PC-9 (cell line): ENCODE measurements around the gene LENG8. TPM values are rescaled to one million over a fixed set of nuclear protein-coding genes. Genes with fewer than 3 reads are reported as not detected.
A peak's percentile ranks its signal among the peaks of the same experiment; 100 is the strongest.

Experiments used
- BruUV-seq: library from RNA; stranded (reverse); fragments of 400-500 nt; replicated peaks from 2 replicates; lab custom pipeline; 2021; lab: Mats Ljungman, UMichigan
- CTCF ChIA-PET: fragments of 300-600 bp; sonication (Branson Sonifier 250); formaldehyde crosslinking; loops from one replicate; lab custom pipeline; 2022; ENCODE audit warnings: antibody characterized with exemption; lab: Charles Lee
- POLR2A ChIA-PET: fragments of 300-600 bp; sonication (Branson Sonifier 250); formaldehyde crosslinking; loops from one replicate; lab custom pipeline; 2022; ENCODE audit warnings: antibody characterized with exemption; ENCODE audit not compliant: unreplicated experiment; lab: Charles Lee
- DNase-seq, 2 experiments: peaks; one replicate each; pipeline versions ENCODE4 v3.0.0 to v3.0.0-alpha.2; 2015 to 2022; ENCODE audit warnings: mixed read lengths in 1 of 2
- H2AFZ ChIP-seq: fragments of 200-600 bp; sonication (generic); 2 replicates; pipeline ENCODE4 v1.8.1; 2017; ENCODE audit warnings: antibody characterized with exemption
- H3F3A ChIP-seq: fragments of 200-600 bp; sonication (generic); 2 replicates; pipeline ENCODE4 v1.8.1; 2017; ENCODE audit warnings: antibody characterized with exemption, mild to moderate bottlenecking, low read depth; ENCODE audit not compliant: insufficient read depth
- H3K27ac ChIP-seq: fragments of 200-600 bp; sonication (generic); 2 replicates; pipeline ENCODE4 v1.6.1; 2016; ENCODE audit warnings: mixed run types
- H3K27me3 ChIP-seq: fragments of 200-600 bp; sonication (generic); 2 replicates; pipeline ENCODE4 v1.6.1; 2016; ENCODE audit warnings: low read depth, mixed run types; ENCODE audit not compliant: insufficient read depth
- H3K36me3 ChIP-seq: fragments of 200-600 bp; sonication (generic); 2 replicates; pipeline ENCODE4 v1.6.1; 2016; ENCODE audit warnings: low read depth, mixed run types
- H3K4me1 ChIP-seq: fragments of 200-600 bp; sonication (generic); replicated peaks from 2 replicates; pipeline ENCODE4 v1.6.1; 2016; ENCODE audit warnings: mixed run types; ENCODE audit not compliant: insufficient read depth
- H3K4me2 ChIP-seq: fragments of 200-600 bp; sonication (generic); 2 replicates; pipeline ENCODE4 v1.6.1; 2017; ENCODE audit warnings: mixed run types
- H3K4me3 ChIP-seq: fragments of 200-600 bp; sonication (generic); 2 replicates; pipeline ENCODE4 v1.6.1; 2016; ENCODE audit warnings: mixed run types
- H3K79me2 ChIP-seq: fragments of 200-600 bp; sonication (generic); 2 replicates; pipeline ENCODE4 v1.6.1; 2017; ENCODE audit warnings: low read depth, mixed run types
- H3K9me2 ChIP-seq: fragments of 200-600 bp; sonication (generic); 2 replicates; pipeline ENCODE4 v1.8.1; 2017; ENCODE audit warnings: mild to moderate bottlenecking; ENCODE audit not compliant: insufficient read depth
- H3K9me3 ChIP-seq: fragments of 200-600 bp; sonication (generic); 2 replicates; pipeline ENCODE4 v1.8.1; 2016; ENCODE audit warnings: low read depth; ENCODE audit not compliant: insufficient read depth
- H4K20me1 ChIP-seq: fragments of 200-600 bp; sonication (generic); 2 replicates; pipeline ENCODE4 v1.8.1; 2017; ENCODE audit not compliant: insufficient read depth
- EZH2 ChIP-seq: fragments of 200-600 bp; sonication (generic); IDR thresholded peaks from 2 replicates; pipeline ENCODE4 v1.8.0; 2017; ENCODE audit warnings: antibody characterized with exemption, low read depth
- intact Hi-C: fragments of 100-400 bp; cut with micrococcal nuclease; formaldehyde crosslinking; loops from one replicate; pipeline ENCODE4 v1.10.0; 2022; ENCODE audit not compliant: unreplicated experiment
- total RNA-seq: library from RNA; stranded (reverse); gene quantifications from 2 replicates; pipeline ENCODE4 v1.2.3, GENCODE V29; 2021
- TF ChIP-seq, protein P1 (sequence below): fragments of 200-600 bp; sonication (generic); conservative IDR thresholded peaks from 2 replicates; pipeline ENCODE4 v1.6.1; 2017; ENCODE audit warnings: mixed run types, antibody characterized with exemption, mild to moderate bottlenecking, moderate library complexity

LENG8 gene
- total RNA-seq, 1 experiment from 2014 or later = 274 TPM

DNA sequence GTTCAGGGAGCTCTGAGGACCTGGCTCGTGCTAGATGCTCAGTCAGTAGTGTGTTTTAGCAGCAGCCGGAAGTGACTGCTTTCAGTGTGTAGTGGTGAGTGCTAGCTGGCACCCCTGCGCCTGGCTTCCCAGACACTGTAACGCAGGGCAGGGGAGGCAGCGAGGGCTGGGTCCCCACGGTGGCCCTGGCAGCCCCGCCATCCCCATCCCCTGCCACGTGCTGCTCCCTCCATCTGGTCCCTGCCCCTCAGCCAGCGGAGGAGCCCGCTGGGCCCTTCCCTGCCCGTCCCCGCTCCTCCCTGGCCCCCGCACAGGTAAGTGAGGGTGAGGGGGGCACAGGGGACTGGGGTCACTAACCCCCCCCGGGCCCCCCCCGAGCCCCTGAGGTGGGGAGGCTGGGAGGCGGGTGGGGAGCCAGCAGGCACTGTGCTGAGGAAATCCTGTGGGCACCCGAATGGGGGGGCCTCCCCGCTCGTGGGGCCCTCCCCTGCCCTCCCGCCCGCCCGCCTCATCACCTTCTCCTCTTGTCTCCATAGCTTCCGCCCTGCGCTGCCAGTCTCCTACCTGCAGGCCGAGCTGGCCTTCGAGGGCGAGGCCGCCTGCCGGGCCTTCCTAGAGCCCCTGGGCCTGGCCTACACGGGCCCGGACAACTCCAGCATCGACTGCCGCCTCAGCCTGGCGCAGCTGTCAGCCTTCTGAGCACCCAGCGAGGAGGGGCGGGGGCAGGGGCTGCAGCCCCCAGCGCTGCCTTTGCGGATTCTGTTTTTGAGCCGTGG is 11.4 kb downstream of the LENG8 start:
- H4K20me1 ChIP-seq = peaks cover 44% of the 10 kb centered on the region

DNA sequence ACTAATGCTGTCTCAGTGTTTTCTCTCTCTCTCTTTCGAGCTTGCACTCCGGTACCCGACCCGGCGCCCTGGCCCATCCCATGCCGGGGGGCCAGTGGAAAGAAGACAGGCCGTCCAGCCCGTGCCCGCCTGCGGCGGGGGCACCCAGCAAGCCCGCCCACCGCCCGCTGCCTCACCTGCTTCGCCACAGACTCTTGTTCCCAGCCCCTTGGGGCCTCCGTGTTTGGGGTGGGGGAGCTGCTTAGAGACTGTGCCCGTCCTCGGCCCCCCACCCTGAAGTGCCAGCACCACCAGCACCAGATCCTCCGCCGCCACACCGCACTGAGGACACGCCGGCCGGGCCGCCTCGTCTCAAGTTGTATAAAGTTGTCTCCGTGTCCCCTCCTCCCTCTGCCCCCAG is 12.2 kb downstream of the LENG8 start:
- Histone ChIP-seq H3K79me2 (peaks cover 38% of the 10 kb centered on the region), H3K4me1 (peaks cover 18% of the 10 kb centered on the region), H3K9me2 (no peaks in the 10 kb centered on the region), H2AFZ (no peak overlapping the region), H3K27ac (no peak overlapping the region), H3F3A (peaks cover 47% of the 10 kb centered on the region; the same call in 1 of the 2 replicates), H3K27me3 (no peaks in the 10 kb centered on the region), H4K20me1 (peaks cover 40% of the 10 kb centered on the region), H3K36me3 (peaks cover 16% of the 10 kb centered on the region; the same call in 1 of the 2 replicates), H3K9me3 (no peaks in the 10 kb centered on the region), H3K4me2 (peak overlapping the region; percentile 86), H3K4me3 (no peak overlapping the region)
- POLR2A ChIA-PET = interaction anchor here (0.5 to 0.6 kb wide), 2 partner anchors 275 to 1193 kb away, joined by 3 to 4 read pairs; no protein-coding TSS in a partner anchor
- BruUV-seq = TSS peak; percentile 23
- CTCF ChIA-PET = interaction anchor here (0.6 kb wide), 1 partner anchor 12 kb away, joined by 3 read pairs; the partner anchor contains the start of gene CDC42EP5
- TF ChIP-seq EZH2 = no peak
- TF ChIP-seq, protein P1, sequence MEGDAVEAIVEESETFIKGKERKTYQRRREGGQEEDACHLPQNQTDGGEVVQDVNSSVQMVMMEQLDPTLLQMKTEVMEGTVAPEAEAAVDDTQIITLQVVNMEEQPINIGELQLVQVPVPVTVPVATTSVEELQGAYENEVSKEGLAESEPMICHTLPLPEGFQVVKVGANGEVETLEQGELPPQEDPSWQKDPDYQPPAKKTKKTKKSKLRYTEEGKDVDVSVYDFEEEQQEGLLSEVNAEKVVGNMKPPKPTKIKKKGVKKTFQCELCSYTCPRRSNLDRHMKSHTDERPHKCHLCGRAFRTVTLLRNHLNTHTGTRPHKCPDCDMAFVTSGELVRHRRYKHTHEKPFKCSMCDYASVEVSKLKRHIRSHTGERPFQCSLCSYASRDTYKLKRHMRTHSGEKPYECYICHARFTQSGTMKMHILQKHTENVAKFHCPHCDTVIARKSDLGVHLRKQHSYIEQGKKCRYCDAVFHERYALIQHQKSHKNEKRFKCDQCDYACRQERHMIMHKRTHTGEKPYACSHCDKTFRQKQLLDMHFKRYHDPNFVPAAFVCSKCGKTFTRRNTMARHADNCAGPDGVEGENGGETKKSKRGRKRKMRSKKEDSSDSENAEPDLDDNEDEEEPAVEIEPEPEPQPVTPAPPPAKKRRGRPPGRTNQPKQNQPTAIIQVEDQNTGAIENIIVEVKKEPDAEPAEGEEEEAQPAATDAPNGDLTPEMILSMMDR = no peak
- no peak for DNase-seq
- intact Hi-C loops = loop anchor here (5.0 to 10.0 kb wide), 4 partner anchors 296 to 1014 kb away; partner anchors contain the start of genes MYADM, RDH13 and ZNF628

More for the DNA sequence above, 11.4 kb downstream of the LENG8 start:
- Histone ChIP-seq H3K27ac (no peak overlapping the region), H3K36me3 (peaks cover 23% of the 10 kb centered on the region; the same call in 1 of the 2 replicates), H3K9me2 (no peaks in the 10 kb centered on the region), H3K79me2 (peaks cover 46% of the 10 kb centered on the region), H3K4me3 (no peak overlapping the region), H3K27me3 (no peaks in the 10 kb centered on the region), H3K9me3 (no peaks in the 10 kb centered on the region), H3F3A (peaks cover 43% of the 10 kb centered on the region; the same call in 1 of the 2 replicates), H3K4me1 (peaks cover 18% of the 10 kb centered on the region), H2AFZ (no peak overlapping the region), H3K4me2 (peak overlapping the region; percentile 86; the same call in 1 of the 2 replicates)
- intact Hi-C loops = loop anchor here (5.0 to 10.0 kb wide), 4 partner anchors 296 to 1014 kb away; partner anchors contain the start of genes MYADM, RDH13 and ZNF628
- TF ChIP-seq, protein P1 = no peak
- no peak for TF ChIP-seq EZH2
- no peak for DNase-seq
- ChIA-PET CTCF (no interaction called here), POLR2A (interaction anchor here (0.5 kb wide), 1 partner anchor 1194 kb away, joined by 3 read pairs; no protein-coding TSS in a partner anchor)
- BruUV-seq = no TSS peak

DNA sequence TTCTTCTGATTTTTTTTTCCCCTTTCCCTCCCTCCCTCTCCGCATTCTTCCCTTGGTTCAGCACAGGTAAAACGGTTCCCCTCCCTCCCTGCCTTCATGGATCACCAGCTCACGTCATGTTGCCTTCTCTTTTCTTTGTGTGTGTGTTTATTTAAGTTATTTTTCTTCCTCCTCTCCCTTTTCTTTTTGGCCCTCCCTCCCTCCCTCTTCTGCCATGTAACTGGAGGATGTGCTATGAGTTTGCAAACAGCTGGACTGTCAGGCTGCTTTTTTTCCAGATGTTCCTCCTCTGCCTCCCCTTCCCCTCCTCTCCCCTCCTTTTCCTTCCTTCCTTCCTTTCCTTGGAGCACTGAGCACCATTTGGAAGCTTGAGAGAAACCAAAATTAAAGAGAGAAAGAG is 12.6 kb downstream of the LENG8 start:
- Histone ChIP-seq H3K36me3 (peaks cover 14% of the 10 kb centered on the region; the same call in 1 of the 2 replicates), H3K27me3 (no peaks in the 10 kb centered on the region), H3K79me2 (peaks cover 37% of the 10 kb centered on the region), H3K4me1 (peaks cover 18% of the 10 kb centered on the region), H3K9me2 (no peaks in the 10 kb centered on the region), H3K4me2 (peak overlapping the region; percentile 86), H3K9me3 (no peaks in the 10 kb centered on the region), H2AFZ (no peak overlapping the region), H3K4me3 (peak overlapping the region; percentile 77), H3F3A (peaks cover 47% of the 10 kb centered on the region; the same call in 1 of the 2 replicates), H4K20me1 (peaks cover 40% of the 10 kb centered on the region), H3K27ac (peak overlapping the region; percentile 89)
- intact Hi-C loops = loop anchor here (2.0 to 10.0 kb wide), 5 partner anchors 297 to 1013 kb away; partner anchors contain the start of genes KMT5C, MYADM, RDH13 and ZNF628
- POLR2A ChIA-PET = interaction anchor here (0.6 kb wide), 1 partner anchor 276 kb away, joined by 4 read pairs; no protein-coding TSS in a partner anchor
- BruUV-seq = no TSS peak
- CTCF ChIA-PET = interaction anchor here (0.6 to 1.0 kb wide), 4 partner anchors 11 to 627 kb away, joined by 3 to 10 read pairs (median 4); partner anchors contain the start of genes CDC42EP5 and LENG8
- no peak for DNase-seq
- TF ChIP-seq, protein P1 = no peak
- TF ChIP-seq EZH2 = no peak
